ENCODE measurements around the gene MEGF8.
"Not testable (repeated sequence)": the region's sequence is repeated elsewhere in the genome, so short reads cannot be mapped to it uniquely, and the experiment has no call there.

MEGF8 gene

DNA sequence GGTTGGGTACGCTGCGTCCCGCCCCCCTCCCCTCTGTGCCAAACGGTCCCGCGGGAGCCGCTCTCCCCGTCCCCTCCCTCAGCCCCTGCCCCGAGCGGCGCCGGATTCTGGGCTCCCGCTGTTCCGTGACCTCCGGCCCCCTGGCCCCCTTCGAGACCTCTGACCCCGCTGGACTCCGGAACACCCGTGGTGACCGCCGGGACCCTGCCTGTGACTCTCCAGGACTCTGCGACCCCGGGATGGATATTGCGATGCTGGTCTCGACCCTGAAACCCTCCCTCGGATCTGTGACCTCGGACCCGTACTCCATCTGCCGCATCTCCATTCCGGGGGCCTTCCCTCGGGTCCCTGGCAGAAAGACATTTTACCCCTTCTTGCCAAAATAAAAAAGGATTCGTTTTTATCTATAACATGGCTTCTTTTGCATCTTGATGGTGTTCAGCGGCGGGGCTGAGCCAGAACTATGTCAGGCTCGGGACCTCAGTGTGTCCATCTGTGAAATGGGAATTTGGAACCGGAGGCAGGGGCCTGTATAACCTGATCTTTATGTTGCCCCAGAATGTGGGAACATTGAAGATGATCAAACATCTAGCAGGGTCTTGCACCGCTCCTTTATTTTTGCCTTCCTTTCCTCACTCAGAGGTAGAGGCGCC, 654 bp upstream of the MEGF8 start:
- ATAC-seq (replicated peaks) (no peak), DNase-seq (no peak)
- Mint-ChIP-seq H3K36me3 (peaks cover 4% of the 10 kb centered on the region in 2 donors), H3K4me1 (peaks cover 29 to 45% of the 10 kb centered on the region in 2 donors), H3K27ac (peak overlapping the region; percentile 91), H3K27me3 (peaks cover 11 to 16% of the 10 kb centered on the region in 2 donors), H3K9me3 (no peaks in the 10 kb centered on the region), H3K4me3 (peak overlapping the region; percentile 93 to 96)

DNA sequence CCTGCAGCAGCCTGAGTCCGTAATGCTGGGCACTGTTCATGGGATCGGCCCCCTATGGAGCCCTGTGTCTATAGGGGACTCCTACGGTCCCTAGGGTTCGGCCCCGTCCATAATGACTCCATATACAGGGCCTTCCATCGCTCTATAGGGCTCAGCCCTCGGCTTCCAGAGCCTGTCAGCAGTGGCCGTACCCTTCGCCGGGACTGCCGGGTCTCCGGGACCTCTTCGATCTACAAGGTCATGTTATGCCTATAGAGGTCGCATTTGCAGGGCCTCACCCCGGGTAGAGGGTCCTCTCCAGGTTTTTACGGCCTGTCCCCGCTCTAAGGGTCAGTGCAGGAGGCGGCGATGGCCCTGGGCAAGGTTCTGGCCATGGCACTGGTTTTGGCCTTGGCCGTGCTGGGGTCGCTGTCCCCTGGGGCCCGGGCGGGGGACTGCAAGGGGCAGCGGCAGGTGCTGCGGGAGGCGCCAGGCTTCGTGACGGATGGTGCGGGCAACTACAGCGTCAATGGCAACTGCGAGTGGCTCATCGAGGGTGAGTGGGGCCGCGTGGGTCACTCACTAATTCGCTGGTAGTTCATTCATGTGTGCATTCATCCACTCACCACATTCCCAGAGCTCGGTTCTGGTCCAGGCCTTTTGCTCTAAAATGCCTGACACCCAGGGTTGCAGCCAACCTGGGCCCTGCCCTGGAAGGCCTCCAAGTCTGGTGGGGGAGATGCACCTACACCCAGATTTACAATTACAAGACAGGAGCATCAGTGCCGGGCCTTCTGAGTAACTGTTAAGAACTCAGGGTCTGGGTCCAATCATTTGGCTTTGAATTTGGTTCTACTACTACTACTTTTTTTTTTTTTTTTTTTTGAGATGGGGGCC, 699 bp downstream of the MEGF8 start:
- H3K27ac Mint-ChIP-seq: peak overlapping the region; percentile 91

DNA sequence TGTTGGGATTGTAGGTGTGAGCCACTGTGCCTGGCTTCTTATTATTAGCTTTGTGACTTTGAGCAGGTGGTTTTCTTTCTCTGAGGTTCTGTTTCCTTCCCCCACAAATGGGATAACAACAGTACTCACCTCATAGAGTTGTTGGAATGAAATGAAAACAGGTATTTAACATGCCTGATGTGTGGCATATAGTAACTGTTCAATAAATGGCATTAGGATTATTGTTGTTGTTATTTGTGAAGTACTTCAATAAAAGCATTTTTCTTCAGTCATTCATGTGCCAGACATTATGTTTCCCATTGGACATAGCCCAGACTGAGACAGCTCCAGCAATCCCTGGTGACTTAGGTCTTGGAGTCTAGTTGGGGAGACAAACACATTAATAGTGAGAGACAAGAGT, 1.5 kb downstream of the MEGF8 start:
- no peak for ATAC-seq (replicated peaks)
- peak overlapping the region; percentile 93 to 96 for H3K4me3 Mint-ChIP-seq
- H3K27me3 Mint-ChIP-seq: peaks cover 11 to 16% of the 10 kb centered on the region in 2 donors
- no peaks in the 10 kb centered on the region for H3K9me3 Mint-ChIP-seq
- DNase-seq: no peak
- no peak overlapping the region for H3K27ac Mint-ChIP-seq
- H3K4me1 Mint-ChIP-seq: peaks cover 29 to 45% of the 10 kb centered on the region in 2 donors
- H3K36me3 Mint-ChIP-seq: peaks cover 4% of the 10 kb centered on the region in 2 donors

More for the DNA sequence above, 699 bp downstream of the MEGF8 start:
- peaks cover 4% of the 10 kb centered on the region in 2 donors for H3K36me3 Mint-ChIP-seq
- peak; percentile 31 to 33 for ATAC-seq (replicated peaks)
- H3K27me3 Mint-ChIP-seq: peaks cover 11 to 16% of the 10 kb centered on the region in 2 donors
- no peaks in the 10 kb centered on the region for H3K9me3 Mint-ChIP-seq
- peaks cover 29 to 45% of the 10 kb centered on the region in 2 donors for H3K4me1 Mint-ChIP-seq
- peak; percentile 29 for DNase-seq
- peak overlapping the region; percentile 93 to 96 for H3K4me3 Mint-ChIP-seq

DNA sequence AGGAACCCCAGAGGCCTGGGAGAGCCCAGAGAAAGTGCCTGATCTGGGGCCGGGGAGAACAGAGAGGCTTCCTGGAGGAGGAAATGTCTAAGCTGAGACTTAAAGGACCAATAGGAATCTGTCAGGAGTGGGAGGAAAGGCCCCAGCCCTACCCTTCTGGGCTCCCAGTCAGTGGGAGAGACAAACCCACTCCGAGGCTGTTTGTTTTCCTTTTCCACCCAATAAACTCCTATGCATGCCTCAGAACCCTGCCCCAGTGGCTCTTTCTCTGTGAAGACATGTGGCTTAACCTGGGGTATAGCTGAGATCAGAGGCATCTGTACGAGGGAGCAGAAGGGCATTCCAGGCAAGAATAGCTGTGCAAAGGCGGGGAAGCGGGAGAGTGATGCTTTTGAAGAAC, 1.9 kb downstream of the MEGF8 start:
- ATAC-seq (replicated peaks) (no peak), DNase-seq (no peak)
- no peaks in the 10 kb centered on the region for H3K9me3 Mint-ChIP-seq
- H3K4me3 Mint-ChIP-seq: no peak overlapping the region
- H3K4me1 Mint-ChIP-seq: peaks cover 29 to 45% of the 10 kb centered on the region in 2 donors
- peaks cover 4% of the 10 kb centered on the region in 2 donors for H3K36me3 Mint-ChIP-seq
- H3K27me3 Mint-ChIP-seq: peaks cover 8 to 12% of the 10 kb centered on the region in 2 donors
- H3K27ac Mint-ChIP-seq: no peak overlapping the region

DNA sequence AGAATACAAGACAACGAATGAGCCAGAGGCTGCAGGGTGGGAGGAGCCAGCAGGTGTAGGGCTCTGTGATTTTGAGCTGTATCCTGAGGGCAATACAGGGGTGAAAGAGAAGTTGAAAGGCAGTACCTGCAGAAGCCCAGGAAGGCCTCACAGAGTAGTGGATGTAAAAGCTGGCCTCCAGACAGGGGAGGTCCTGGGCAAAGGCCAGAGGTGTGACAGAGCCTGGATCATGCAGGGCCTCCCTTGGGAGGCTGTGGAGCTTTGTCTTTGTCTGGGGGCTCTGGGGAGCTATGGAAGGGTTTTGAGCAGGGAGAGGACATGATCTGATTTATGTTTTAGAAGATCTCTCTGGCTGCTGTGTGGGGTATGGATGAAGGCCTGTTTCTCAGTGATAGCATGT, 2.7 kb downstream of the MEGF8 start:
- DNase-seq (no peak), ATAC-seq (replicated peaks) (no peak)
- peaks cover 6% of the 10 kb centered on the region in 2 donors for H3K27me3 Mint-ChIP-seq
- H3K36me3 Mint-ChIP-seq: peaks cover 4% of the 10 kb centered on the region in 2 donors
- no peaks in the 10 kb centered on the region for H3K9me3 Mint-ChIP-seq
- H3K27ac Mint-ChIP-seq: no peak overlapping the region
- H3K4me3 Mint-ChIP-seq: no peak overlapping the region
- peaks cover 29 to 45% of the 10 kb centered on the region in 2 donors for H3K4me1 Mint-ChIP-seq

DNA sequence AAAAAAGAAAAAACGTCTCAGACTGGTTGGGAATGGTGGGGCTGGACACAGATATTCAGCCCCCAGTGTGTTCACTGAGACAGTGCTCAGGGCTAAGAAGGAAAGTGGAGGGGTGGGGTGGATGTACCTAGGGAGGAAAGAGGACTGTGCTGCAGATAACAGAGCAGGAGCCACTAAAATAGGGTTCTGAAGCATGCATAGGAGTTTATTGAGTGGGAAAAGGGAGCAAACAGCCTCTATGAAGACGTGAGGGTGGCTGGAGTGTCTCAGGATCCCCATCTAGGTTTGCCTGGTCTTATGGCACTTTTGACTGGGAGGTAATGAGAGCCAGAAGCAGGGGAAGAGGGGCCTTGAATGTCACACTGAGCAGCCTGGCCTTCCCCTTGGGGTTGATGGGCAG, 3.4 kb downstream of the MEGF8 start:
- Mint-ChIP-seq H3K27me3 (peaks cover 6% of the 10 kb centered on the region in 2 donors), H3K9me3 (no peaks in the 10 kb centered on the region), H3K4me1 (peaks cover 29 to 45% of the 10 kb centered on the region in 2 donors), H3K36me3 (peaks cover 4% of the 10 kb centered on the region in 2 donors), H3K27ac (peak overlapping the region; percentile 65), H3K4me3 (no peak overlapping the region)
- no peak for ATAC-seq (replicated peaks)
- DNase-seq: no peak

DNA sequence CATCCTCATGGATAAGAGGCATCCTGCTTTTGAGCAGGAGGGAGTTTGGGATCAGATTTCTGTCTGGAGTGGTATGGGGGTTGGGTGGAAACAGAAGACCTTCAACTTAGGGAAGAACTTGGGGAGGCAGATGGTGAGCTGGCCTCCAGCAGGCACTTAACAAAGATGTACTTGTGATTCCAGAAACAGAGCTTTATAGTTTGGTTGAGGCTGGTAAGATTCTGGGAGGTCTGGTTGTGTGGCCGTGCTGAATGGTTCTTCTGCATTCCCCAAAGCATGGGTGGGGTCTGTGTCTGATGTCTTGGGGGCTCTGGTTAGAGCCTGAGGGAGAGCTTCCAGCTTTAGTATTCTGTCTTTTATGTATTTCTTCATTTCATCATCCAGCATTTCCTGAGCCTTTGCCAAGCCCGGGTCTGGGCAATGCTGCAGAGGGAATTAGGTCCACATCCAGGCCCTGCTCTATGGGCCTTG, 4.8 kb downstream of the MEGF8 start:
- peaks cover 0 to under 1% of the 10 kb centered on the region in 2 donors for H3K27me3 Mint-ChIP-seq
- no peak for ATAC-seq (replicated peaks)
- no peak for DNase-seq
- H3K9me3 Mint-ChIP-seq: no peaks in the 10 kb centered on the region
- H3K27ac Mint-ChIP-seq: no peak overlapping the region
- peaks cover 24 to 37% of the 10 kb centered on the region in 2 donors for H3K4me1 Mint-ChIP-seq
- peaks cover 0 to under 1% of the 10 kb centered on the region in 2 donors for H3K36me3 Mint-ChIP-seq
- H3K4me3 Mint-ChIP-seq: no peak overlapping the region

DNA sequence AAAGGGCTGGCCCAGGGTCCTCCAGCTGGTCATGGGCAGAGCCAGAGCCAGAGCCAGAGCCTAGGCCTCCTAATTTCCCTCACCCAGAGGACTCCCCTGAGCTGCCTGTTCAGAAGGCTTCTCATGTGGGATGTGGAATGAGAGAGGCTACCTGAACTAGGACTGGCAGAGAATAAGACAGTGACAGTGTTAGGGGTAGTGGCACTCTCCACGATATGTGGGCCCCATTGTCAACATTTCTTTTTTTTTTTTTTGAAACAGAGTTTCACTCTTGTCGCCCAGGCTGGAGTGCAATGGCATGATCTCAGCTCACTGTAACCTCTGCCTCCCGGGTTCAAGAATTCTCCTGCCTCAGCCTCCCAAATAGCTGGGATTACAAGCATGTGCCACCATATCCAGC, 5.9 kb downstream of the MEGF8 start:
- peaks cover 24 to 31% of the 10 kb centered on the region in 2 donors for H3K4me1 Mint-ChIP-seq
- H3K27me3 Mint-ChIP-seq; DNase-seq; H3K9me3 Mint-ChIP-seq; H3K36me3 Mint-ChIP-seq; H3K4me3 Mint-ChIP-seq; ATAC-seq (replicated peaks); H3K27ac Mint-ChIP-seq: not testable (repeated sequence)

DNA sequence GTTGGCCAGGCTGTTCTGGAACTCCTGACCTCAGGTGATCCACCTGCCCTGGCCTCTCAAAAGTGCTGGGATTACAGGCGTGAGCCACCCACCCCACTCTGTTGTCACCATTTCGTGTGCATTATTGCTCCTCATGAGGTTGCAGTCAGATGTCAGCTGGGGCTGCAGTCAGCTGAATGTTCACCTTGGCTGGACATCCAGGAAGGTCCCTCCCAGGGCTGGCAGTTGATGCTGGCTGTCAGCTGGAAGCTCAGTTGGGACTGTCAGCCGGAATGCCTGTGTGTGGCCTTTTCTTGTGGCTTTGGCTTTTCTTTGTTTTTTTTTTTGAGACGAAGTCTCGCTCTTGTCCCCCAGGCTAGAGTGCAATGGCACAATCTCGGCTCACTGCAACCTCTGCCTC, 6.6 kb downstream of the MEGF8 start:
- Mint-ChIP-seq H3K9me3 (no peaks in the 10 kb centered on the region), H3K4me3 (no peak overlapping the region), H3K27ac (no peak overlapping the region), H3K4me1 (peaks cover 18 to 24% of the 10 kb centered on the region in 2 donors), H3K36me3 (no peaks in the 10 kb centered on the region), H3K27me3 (no peaks in the 10 kb centered on the region)
- DNase-seq: no peak
- no peak for ATAC-seq (replicated peaks)

DNA sequence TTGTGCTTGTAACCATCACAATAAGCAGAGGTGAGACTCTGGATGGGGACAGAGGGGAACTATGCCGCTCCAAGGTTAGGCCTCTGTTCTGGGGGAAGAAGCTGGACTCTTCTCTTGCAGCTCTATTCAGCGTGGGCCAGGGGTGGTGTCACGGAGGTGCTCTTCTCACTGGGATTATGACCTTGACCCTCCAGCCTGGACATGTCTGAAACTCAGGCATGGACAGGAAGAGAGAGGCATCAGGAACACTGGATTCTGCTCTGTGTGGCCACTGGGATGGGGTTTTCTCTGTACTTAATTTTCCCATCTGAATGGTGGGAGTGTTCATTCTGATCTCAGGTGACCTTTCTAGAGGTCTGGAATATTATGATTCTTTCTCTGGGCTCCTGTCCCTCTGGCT, 7.6 kb downstream of the MEGF8 start:
- H3K9me3 Mint-ChIP-seq: no peaks in the 10 kb centered on the region
- no peaks in the 10 kb centered on the region for H3K36me3 Mint-ChIP-seq
- peaks cover 13 to 14% of the 10 kb centered on the region in 2 donors for H3K4me1 Mint-ChIP-seq
- H3K27me3 Mint-ChIP-seq: no peaks in the 10 kb centered on the region
- no peak overlapping the region for H3K27ac Mint-ChIP-seq
- DNase-seq: no peak
- H3K4me3 Mint-ChIP-seq: no peak overlapping the region
- no peak for ATAC-seq (replicated peaks)

DNA sequence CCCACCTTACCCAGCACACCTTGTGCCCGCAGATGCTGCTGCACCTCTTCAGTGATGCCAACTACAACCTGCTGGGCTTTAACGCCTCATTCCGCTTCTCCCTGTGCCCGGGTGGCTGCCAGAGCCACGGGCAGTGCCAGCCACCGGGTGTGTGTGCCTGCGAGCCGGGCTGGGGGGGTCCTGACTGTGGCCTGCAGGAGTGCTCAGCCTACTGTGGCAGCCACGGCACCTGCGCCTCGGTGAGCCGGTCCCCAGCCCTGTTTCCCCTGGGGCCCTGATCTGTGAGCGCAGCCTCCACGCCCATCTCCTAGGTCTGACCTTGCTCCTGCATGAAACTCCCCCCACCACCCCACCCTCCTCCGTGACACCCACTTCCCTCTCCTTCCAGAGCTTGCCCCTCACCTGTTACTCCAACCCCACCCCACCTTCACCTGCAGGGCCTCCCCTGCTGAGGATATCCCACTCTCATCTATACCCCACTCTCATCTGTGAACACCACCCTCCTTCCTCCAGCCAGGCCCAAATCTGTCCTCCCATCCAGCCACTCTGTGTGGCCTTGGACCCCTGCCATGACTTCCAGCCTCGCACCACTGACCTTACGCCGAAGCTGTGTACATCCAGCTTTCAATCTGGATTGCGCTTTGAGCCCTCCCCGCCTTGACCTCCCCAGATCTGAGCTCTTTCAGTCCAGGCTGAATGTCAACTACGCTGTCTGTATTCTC, 8.7 kb downstream of the MEGF8 start:
- no peaks in the 10 kb centered on the region for H3K9me3 Mint-ChIP-seq
- DNase-seq (no peak), ATAC-seq (replicated peaks) (no peak)
- H3K27me3 Mint-ChIP-seq: no peaks in the 10 kb centered on the region
- no peak overlapping the region for H3K27ac Mint-ChIP-seq
- peaks cover 0 to 4% of the 10 kb centered on the region in 2 donors for H3K36me3 Mint-ChIP-seq
- no peak overlapping the region for H3K4me3 Mint-ChIP-seq
- peaks cover 3% of the 10 kb centered on the region in 2 donors for H3K4me1 Mint-ChIP-seq

DNA sequence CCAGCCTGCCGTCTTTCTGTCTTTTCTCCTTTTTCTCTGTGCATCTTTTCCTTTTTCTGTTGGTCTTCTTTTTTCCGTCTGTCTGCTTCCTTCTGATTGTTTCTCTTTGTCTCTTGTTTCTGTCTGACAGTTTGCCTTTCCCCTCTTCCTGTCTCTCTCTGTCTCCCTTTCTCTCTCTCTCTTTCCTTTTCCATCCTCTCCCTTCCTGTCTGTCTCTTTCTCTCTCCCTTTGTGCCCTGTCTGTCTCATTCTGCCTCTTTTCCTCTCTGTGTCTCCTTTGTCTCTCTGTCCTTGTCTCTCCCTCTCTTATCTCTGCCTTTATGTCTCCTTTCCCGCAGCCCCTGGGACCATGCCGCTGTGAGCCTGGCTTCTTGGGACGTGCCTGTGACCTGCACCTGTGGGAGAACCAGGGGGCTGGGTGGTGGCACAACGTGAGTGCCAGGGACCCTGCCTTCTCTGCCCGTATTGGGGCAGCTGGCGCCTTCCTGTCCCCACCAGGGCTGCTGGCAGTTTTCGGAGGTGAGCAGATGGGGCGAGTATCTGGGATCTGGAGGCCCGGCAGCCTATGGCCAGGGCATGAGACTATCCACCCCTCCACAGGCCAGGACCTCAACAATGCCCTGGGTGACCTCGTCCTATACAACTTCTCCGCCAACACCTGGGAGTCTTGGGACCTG, 9.4 kb downstream of the MEGF8 start:
- Mint-ChIP-seq H3K9me3 (no peaks in the 10 kb centered on the region), H3K27ac (no peak overlapping the region), H3K4me1 (peaks cover 0 to 1% of the 10 kb centered on the region in 2 donors), H3K27me3 (no peaks in the 10 kb centered on the region), H3K36me3 (peaks cover 0 to 8% of the 10 kb centered on the region in 2 donors), H3K4me3 (no peak overlapping the region)
- DNase-seq (no peak), ATAC-seq (replicated peaks) (no peak)

DNA sequence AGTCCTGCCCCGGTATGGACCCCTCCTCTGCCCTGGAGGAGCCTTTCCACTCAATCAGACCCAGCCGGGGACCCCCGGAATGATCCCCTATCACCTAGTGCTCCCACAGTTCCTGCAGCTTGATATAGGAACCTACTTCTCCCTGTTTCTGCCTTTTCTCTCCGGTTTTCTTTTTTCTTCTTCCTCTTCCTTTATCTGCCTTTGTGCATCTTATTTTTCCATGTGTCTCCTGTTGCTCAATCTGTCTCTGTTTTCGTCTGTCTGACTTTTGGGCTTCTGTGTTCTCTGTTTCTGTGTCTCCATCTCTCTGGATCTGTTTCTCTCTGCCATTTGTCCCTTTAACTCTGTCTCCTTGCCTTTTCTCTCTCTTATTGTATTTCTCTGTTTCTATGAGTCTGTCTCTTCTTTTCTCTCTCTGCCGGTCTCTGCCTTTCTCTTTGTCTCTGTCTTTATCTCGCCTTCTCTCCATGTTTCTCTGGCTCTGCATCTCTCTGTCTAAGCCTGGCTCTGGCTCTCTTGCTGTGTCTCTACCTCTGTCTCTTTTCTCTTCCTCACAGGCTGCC, 10.0 kb downstream of the MEGF8 start:
- Mint-ChIP-seq H3K4me1 (peaks cover 0 to 1% of the 10 kb centered on the region in 2 donors), H3K36me3 (peaks cover 0 to 8% of the 10 kb centered on the region in 2 donors), H3K9me3 (no peaks in the 10 kb centered on the region), H3K27me3 (no peaks in the 10 kb centered on the region), H3K27ac (no peak overlapping the region), H3K4me3 (no peak overlapping the region)
- ATAC-seq (replicated peaks): no peak
- no peak for DNase-seq
